HG02623 (cell line): Measurements from ENCODE around the gene PGF.

Experiments used
- ATAC-seq: cut with Tn5 transposase; IDR thresholded peaks from one replicate; pipeline ENCODE4 v1.9.1; 2021; ENCODE audit warnings: moderate library complexity; ENCODE audit not compliant: unreplicated experiment

PGF gene

DNA sequence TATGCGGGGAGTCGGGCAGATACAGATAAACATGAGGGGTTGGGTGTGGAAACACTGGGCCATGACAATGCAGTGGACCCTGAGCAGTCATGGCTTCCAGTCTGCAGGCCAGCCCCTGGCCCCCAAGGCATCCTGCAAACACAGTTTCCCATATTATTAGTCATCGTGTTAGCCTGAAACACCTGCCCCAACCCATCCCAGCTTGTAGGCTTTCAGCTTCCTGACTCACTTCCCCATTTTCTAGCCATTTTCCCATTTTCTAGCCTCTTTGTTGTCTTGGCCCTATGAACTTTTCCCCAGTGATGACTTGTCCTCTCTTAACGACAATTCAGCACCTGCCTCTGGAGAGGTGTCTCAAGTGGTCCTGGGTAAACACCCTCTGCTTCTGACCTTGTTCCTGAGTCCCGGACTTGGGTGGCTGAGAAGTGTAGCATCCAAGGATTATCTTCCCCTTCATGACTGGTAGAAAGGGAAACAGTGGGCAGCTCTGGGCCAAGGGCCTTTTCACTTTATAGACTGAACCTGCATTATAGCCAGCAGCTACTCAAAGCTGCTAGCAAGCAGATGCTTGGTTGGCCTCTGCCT, 4.3 kb upstream of the PGF start:
- no peak for ATAC-seq

GRCh38 chr14:74956280-74957072, 1.1 kb upstream of the PGF start:
- ATAC-seq: no peak

DNA sequence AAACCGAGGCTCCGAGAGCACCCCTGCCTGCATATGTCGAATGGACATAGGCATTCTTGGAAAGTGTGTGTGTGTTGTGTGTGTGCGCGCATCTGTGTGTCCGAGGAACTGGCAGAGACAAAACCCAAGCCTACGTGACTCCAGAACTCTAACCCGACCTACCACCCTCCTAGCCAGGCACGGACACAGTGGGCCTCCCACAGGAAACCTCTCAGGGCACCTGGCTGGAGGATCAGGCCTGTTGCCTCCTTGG, 556 bp upstream of the PGF start:
- no peak for ATAC-seq

DNA sequence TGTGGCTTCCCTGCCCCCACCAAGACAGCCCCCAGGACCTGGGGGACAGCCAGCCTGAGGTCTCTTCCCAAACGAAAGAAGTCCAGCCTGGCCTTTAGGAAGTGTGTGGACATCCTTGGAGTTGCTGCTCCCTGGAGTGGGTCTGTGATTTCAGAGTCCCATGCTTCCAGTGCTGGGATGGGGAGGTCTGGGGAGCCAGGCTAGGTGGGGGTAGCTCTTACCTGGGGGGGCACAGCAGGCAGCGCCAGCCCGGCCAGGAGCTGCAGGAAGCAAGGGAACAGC, 509 bp downstream of the PGF start:
- ATAC-seq: no peak

- no peak for ATAC-seq
These were observed 1.0 kb downstream of the PGF start for GRCh38 chr14:74954232-74954946.

DNA sequence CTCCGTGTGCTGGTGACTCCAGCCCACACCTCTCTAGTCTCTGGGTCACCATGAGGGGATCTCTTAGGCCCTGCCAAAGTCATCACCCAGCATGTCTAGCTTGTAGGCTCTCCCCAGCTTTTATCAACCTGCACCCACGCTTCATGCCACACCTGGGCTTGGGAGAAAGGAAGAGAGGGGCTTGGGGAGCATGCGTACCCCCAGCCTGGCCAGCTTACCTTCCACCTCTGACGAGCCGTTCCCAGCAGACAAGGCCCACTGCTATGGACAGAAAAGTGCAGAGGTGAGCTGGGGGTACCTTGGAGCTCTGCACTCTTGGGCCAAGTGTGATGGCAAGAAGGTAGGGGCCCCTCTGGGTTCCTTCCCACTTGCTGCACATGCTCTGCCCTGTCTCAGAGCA, 1.7 kb downstream of the PGF start:
- no peak for ATAC-seq

GRCh38 chr14:74952697-74953484, 2.5 kb downstream of the PGF start:
- no peak for ATAC-seq

GRCh38 chr14:74952180-74952665, 3.2 kb downstream of the PGF start:
- ATAC-seq: no peak

- no peak for ATAC-seq
These were observed 3.8 kb downstream of the PGF start for GRCh38 chr14:74951443-74952179.

- ATAC-seq: no peak
These were observed 4.5 kb downstream of the PGF start for GRCh38 chr14:74950795-74951442.

DNA sequence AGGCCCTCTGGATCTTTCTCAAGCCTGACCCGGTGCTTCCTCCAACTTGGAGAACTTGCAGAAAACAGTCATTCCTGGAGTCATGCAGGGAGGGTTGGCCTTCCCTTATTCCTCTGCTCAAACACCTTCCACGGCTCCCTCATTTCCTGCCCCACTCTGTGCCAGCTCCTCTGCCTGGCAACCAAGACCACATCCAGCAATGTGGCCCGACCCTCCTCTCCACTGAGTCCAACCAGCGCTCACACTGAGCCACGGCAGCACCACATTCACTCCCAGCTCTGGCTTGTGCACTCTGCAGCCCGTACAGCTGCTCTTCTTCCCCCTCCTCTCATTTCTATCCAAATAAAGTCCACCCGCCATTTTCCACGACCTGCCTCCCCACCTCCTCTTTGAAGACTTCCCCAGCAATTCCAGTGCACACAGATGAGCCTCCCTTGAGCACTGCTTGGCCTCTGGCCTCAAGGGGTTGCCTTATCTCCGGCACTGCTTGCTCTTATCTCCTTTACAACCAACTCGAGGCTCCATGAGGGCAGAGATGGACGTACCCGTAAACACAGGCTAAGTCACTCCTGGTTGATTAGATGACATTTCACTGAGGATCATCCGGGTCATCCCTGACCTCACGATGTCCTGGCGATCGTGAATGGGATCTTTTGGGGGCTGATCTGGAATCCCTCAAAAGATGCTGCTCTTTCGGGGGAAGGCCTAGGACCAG, 5.4 kb downstream of the PGF start:
- ATAC-seq: no peak

DNA sequence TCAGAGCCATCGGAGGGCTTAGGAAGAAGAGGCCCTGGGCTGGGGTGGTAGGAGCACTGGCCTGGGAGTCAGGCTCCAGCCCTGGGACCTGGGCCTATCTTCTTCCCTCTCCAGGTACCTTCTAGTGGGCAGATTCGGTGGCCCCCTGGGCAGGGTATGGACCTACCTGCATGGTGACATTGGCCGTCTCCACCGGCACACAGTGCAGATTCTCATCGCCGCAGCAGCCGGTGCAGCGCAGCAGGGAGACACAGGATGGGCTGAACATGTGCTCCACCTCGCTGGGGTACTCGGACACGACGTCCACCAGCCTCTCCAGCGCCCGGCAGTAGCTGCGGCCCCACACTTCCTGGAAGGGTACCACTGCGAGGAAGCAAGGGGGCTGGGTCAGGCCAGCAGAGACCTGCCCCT, 6.2 kb downstream of the PGF start:
- no peak for ATAC-seq

GRCh38 chr14:74948228-74949175, 6.9 kb downstream of the PGF start:
- no peak for ATAC-seq

DNA sequence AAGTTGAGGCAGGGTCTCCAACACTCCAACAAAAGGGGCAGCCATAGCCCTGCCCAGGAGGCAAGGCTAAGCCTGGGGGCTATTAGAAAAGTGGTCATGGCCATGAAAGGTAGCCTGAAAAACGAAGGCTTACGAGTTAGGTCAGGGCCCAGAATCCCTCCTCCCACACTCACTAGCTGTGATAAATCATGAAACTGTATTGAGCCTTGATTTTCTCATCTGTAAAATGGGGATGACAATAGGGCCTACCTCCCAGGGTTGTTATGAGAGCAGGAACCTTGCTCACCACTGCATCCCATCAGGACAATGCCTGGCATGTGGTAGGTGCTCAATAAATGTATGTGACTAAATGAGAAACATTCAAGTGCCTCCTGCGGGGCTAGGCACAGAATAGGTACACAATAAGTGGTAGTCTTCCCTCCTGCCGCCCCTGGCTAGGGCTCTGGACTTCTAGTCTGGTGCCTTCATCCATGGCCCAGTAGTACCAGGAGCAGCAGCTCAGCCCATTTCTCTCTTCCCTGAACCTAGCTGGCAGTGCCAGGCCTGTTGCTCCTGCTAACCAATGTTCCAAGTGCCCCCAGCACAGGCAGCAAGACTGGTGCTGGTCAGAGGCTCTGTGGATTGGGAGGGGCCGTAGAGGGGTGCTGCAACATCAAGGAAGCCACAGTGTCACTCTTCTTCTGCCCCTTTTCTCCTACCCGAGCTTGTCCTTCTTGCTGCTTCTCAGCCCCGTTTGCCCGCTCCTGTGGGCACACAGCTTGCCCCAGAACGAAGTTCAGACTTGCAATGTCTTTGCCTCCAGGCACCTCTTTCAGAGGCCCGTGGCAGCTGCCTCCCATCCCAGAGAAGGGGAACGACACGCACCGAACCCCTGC, 7.8 kb downstream of the PGF start:
- ATAC-seq: no peak

DNA sequence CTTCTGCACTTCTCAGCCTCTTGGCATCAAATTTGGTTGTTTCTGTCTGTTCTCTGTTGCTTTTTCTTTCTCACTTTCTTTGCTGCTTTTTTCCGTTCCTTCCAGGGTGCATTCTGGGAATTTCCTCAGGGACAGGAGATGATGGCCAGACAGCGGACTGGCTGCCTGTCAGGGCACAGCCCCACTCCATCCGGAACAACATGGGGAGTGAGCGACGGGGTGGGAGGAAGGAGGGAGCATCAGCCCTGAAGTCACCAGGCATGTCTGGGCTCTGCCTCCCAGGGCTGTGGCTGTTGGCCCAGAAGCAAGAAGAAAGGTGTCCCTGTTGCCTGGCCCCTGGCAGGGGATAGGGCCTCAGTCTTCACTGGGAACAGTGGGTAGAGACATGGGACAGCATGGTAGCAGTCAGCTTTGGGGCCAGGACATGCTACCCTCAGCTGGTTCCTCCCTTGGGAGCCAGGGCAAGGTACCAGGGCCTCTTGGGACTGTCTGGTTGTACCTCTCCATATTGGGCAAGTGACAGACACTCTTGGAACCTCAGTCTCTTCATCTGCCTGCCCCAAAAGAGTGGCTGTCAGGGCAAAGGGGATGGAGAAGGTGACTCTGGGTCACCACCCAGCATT, 8.6 kb downstream of the PGF start:
- no peak for ATAC-seq

DNA sequence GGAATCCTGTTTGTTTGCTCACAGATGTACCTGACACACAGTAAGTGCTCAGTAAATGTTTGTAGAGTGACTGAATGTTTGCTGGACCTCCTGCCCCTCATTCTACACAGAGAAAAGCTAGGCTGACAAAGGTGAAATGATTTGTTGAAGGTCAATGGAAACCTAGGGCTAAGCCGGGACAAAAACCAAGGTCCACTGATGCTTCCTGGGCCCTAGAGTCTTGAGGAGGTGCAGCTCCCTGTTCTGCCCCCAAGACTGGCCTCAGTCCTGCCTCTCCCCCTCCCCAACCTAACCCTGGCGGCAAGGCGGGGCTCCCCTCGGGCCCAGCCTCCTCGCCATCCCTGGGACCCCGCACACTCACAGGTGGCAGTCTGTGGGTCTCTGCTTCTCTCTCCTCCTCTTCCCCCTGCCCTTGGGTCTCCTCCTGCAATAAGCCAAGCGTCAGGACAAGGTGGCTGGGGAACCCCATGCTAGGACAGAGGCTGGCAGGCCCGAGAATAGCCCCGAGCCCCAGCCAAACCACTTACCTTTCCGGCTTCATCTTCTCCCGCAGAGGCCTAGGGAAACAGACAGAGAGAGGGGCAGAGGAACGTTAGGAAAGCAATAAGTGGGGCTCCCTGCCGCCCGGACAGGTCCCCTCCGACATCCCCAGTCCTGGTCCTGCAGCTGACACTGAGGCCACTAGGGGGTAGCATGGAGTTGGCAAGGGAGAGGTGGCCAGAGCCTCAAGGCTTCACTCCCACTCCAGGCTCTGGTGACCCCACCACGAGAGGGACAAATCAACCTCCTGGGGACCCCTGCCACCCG, 9.3 kb downstream of the PGF start:
- peak; percentile 39 for ATAC-seq
